HG02759 (cell line): Measurements from ENCODE around the gene CARS2.

Source experiments
- ATAC-seq: cut with Tn5 transposase; IDR thresholded peaks from one replicate; pipeline ENCODE4 v1.9.1; 2021; ENCODE audit warnings: mild to moderate bottlenecking, moderate library complexity; ENCODE audit not compliant: unreplicated experiment

Gene CARS2

GRCh38 chr13:110653271-110653670 lies 52.6 kb downstream of the CARS2 start:
- ATAC-seq = no peak

GRCh38 chr13:110652764-110653163 lies 53.2 kb downstream of the CARS2 start:
- ATAC-seq = no peak

DNA sequence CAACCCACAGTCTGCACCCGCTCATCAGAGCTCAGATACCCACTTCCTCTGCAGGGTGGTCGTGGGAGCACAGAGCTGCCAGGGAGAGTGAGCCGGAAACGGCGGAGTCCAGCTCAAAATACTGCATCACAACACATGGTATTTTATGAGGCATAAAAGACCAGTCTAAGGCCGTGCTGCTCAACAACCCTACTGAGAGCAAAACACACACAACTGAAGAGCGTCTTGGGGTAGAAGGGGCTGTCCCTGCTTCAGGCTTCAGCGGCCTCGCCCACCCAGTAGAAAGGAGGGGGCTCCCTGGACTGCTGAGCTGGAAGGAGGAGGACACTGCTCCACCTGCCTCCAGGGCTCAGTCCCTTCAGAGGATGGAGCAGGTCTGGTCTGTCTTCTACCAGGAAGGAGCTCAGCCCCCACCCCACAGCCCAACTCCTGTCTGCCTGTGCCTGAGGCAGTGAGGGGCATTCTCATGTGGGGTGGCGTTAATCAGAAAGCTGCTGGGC lies 53.6 kb downstream of the CARS2 start:
- ATAC-seq = no peak

DNA sequence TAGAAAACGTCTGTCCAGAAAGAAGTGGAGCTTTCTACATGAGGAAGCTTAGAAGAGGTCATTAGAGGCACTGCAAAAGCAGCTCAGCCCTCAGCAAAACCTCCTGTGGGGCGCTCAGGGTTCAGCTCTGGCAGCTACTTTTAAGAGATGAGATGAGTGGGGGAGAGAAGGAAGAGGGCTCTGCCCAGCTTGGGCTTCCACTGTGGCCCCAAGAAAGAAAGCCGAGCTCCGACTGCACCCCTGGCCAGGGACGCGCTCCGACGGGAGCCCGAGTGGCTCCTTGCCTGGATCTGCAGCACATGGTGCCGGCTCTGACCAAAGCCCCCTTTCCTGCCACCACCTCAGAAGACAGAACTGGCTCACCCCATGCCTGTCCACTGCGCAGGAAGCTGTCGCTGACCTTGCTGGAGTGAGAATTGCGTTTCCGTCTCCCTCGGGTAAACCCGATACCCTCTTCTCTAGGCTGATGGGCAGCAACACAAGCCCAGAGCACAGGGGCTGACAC lies 54.1 kb downstream of the CARS2 start:
- no peak for ATAC-seq

GRCh38 chr13:110651271-110651670 lies 54.6 kb downstream of the CARS2 start:
- no peak for ATAC-seq

- ATAC-seq = no peak
Observed at GRCh38 chr13:110650436-110650835, 55.5 kb downstream of the CARS2 start.

- ATAC-seq = no peak
Observed at GRCh38 chr13:110649551-110649950, 56.4 kb downstream of the CARS2 start.

GRCh38 chr13:110648848-110649421 lies 57.0 kb downstream of the CARS2 start:
- no peak for ATAC-seq

DNA sequence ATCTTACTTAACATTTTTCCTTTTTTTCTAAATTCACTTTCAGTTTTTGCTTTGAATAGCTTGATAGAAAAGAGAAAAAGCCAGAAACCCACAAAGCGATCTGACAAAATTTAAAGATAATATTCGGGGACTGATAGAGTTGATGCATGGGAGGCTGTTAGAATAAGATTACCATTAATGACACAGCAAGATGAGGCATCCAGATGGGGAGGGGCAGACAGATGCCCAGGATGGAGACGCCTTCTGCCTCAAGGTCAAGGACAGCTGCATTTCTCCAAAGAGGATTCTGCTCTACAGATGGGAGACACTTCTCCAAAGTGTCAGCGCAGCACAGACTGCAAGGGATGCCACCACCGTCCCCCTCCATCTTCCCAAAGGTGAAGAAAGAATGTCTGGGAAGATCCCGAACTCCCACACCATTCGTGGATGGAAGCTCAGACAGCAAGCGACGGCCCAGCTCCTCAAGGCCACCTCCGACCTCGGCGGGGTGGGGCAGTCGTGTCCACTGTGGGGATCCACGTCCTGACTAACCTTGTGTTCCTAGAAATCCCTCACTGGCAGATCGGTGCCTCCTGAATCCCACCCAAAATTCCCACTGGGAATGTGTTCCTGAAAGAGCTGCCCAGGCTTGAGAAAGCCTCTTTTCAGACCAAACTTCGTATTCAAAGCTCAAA lies 57.6 kb downstream of the CARS2 start:
- no peak for ATAC-seq

- no peak for ATAC-seq
Observed at GRCh38 chr13:110647365-110647737, 58.6 kb downstream of the CARS2 start.

DNA sequence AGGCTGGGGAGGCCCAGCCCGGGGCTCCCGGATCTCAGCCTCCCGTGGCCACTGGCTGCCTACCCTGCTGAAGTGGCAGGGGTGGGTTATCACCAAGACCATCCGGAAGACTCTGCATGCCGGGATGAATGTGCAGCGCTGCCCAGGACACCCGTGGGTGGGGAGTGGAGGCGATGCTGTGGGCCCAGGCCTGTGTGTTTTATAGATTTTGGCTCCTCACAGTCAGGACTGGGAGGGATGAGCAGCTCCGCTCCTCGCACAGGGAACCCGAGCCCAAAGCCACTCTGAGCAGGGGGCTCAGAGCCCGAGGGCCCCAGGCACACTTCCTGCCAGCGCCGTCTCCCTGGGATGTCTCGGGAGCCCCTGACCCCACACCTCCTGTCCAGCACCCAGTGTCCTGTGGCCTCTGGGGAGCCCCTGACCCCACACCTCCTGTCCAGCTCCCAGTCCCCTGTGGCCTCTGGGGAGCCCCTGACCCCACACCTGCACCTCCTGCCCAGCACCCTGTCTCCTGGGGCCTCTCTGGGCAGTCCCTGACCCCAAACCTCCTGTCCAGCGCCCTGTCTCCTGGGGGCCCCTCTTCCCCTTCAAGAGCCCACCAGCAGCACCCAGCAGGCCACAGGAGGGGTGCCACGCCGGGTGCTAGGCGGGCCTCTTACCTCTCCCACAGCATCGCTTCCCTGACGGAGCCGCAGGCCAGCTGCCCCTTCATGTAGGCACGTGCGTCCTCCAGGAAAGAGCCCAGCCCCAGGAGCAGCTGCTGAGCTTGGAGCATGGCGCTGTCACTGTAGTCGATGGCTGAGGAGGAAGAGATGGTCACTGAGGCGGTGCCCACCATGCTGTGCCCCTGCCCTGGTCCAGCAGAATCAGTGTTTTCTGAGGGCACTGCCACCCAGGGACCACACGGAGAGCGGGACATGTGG lies 59.2 kb downstream of the CARS2 start:
- no peak for ATAC-seq

DNA sequence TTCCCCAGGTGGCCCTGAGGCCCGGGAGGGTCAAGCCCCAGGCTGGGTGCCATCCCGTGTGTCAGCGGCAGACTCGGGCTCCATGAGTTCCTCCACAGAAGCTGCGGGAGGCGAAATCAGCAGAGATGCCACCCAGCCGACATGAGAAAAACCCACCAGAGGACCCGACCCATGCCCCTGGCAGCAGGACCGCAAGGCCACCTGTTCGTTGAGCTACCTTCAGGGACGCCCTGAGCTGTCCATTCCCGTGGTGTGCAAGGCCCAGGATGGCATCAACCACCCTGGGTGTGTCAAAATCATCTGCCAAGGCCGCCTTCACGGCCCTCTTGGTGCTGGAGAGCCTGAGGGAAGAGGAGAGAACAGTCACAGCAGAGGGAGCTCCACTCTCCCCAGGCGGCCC lies 60.2 kb downstream of the CARS2 start:
- no peak for ATAC-seq

DNA sequence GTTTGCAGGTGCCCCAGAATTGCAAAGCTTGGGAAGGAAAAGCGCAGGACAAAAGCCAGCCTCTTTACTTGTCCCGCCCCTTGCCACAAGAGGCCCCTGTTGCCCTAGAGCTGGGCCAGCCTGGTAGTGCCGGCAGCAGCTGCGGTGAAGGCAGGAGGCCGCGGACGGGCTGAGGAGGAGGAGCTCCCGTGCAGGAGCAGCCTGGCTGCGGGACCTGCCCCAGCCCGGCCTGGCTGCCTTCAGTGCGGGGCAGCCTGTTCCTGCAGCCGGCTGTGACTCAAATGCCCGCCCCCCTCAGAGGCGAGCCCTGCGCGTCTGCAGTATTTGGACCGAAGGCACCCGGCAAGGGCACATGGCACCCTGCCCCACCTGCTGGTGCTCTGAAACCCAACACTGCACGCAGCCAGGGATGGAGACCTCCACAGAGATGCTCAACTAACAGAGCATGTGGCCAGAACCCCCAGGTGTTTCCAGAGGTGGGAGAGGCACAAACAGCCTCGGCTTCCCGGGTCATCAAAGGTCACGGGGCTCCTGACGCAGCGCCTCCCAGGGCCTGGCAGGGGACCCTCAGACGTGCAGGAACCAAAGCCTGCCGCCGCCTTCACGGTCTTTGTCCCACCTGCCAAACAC lies 60.9 kb downstream of the CARS2 start:
- peak; percentile 87 for ATAC-seq

DNA sequence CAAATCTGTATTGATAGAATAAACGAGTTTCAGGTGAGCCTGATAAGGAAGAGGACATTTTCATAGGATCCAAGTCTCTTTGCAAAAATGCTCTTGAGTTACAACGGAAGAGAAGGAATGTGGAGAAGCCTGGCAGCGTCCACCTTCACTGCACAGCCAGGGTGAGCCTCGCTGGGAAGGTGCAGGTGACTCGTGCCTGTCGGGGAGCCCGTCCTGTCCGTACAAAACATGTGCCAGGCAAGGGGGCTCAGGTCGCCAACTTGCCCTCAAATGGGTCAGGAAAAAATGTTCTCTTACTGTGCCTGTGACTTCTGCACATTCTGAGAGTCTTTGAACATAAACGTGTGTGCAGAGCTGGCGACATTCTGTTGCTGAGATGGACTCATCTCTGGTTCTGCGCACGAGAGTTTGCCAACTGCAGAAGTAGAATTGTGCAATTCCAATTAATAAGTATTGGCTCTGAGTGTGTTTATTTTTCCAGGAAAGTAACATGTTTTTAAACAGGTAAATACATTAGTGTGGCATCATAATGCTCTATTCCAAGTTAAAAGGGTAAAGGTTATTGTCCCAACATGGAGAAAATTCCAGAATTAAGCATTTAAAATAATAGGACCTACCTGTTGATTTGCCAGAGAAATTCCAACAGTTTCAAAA lies 62.0 kb downstream of the CARS2 start:
- no peak for ATAC-seq

- ATAC-seq = no peak
Observed at GRCh38 chr13:110643324-110643723, 62.6 kb downstream of the CARS2 start.

DNA sequence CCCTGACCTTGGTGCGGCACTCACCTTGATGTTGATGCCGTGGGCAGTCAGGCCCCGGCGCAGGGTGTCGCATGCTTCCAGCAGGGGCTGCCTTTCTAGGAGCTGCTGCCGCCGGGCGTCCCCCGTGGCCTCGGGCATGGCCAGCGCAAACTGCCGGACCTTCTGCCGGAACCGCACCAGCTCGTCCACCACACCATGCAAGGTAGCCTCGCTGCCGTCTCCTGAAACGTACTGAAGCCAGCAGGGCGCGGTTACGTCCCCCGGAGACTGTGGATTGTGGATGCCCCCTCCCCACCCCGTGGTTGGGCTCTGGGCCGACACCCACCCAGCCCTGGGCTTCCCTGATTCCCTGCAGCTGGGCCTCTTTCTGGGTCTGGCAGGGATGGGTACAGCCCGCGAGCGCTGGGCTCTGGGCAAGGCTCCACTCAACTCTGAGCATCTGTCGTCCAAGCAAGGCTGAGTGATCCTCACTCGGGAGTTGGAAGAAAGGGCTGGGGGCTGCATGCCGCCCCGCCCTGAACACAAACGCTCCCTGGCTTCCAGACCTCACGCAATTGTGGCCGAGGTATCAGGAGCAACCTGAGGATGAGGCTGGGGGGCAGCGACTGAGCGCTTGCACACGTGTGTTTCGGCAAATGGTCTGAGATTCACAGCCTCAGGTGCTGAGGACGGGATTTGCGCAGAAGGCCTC lies 63.5 kb downstream of the CARS2 start:
- ATAC-seq = no peak

DNA sequence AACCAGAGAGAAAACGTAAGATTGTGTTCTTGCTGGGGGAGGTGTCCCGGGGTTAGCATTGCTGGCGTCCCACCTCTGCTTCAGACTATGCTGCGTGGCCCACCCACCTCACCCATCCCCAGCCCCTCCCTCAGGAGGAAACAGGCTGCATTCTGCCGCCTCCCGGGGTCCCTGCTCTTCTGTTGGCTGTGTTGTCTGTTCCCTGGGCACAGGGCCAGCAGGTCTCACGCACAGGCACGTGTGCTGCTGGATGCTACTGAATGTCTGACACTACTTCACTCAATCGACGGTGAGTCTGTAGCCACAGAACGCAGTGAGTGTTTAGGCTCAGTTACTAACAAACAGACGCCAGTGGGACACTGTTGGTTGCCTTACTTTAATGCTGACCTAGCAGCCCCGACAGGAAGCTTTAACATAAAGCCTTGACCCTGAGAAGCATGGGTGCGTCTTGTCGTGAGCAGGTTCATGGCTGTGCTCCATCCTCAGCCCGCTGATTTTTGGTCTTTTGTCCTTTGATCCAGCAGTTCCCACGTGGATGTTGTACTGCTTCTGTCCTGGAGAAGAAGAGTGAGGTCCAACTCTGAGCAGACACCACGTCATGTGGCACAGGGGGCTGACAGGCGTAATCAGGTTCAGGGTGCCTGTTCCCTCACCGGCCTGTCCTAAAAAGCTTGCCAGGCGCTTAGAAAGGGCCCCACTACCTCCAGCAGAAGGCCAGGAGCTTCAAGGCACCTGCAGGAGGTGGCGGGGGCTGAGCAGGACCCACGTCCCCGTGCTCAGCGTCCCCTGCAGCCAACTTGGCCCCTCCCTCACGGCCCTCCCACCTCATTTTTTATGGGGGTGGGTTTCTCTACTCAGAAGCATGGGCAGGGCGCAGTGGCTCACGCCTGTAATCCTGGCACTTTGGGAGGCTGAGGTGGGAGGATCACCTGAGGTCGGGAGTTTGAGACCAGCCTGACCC lies 64.6 kb downstream of the CARS2 start:
- ATAC-seq = no peak

GRCh38 chr13:110640591-110641029 lies 65.3 kb downstream of the CARS2 start:
- ATAC-seq = no peak

GRCh38 chr13:110639935-110640334 lies 66.0 kb downstream of the CARS2 start:
- no peak for ATAC-seq
